T follicular helper cell (primary cell): Measurements from ENCODE around the gene ZNF316.
"Not testable (repeated sequence)": the region's sequence is repeated elsewhere in the genome, so short reads cannot be mapped to it uniquely, and the experiment has no call there.

ENCODE experiments used
- DNase-seq: peaks from one replicate; pipeline ENCODE4 v3.0.0-alpha.2; 2020; ENCODE audit warnings: low read depth

The ZNF316 gene

GRCh38 chr7:6647080-6647479, 10.0 kb downstream of the ZNF316 start:
- DNase-seq = no peak

- DNase-seq = no peak
Measured at GRCh38 chr7:6647541-6647940, 10.4 kb downstream of the ZNF316 start.

GRCh38 chr7:6648066-6648814, 11.1 kb downstream of the ZNF316 start:
- no peak for DNase-seq

- no peak for DNase-seq
Measured at GRCh38 chr7:6648815-6649104, 11.6 kb downstream of the ZNF316 start.

GRCh38 chr7:6649241-6649961, 12.3 kb downstream of the ZNF316 start:
- no peak for DNase-seq

GRCh38 chr7:6650086-6650485, 13.0 kb downstream of the ZNF316 start:
- no peak for DNase-seq

- no peak for DNase-seq
Measured at GRCh38 chr7:6650521-6651011, 13.4 kb downstream of the ZNF316 start.

- no peak for DNase-seq
Measured at GRCh38 chr7:6651851-6652445, 14.8 kb downstream of the ZNF316 start.

- no peak for DNase-seq
Measured at GRCh38 chr7:6652446-6653011, 15.4 kb downstream of the ZNF316 start.

GRCh38 chr7:6653071-6654003, 16.2 kb downstream of the ZNF316 start:
- DNase-seq = no peak

GRCh38 chr7:6654113-6654841, 17.2 kb downstream of the ZNF316 start:
- DNase-seq = no peak

- no peak for DNase-seq
Measured at GRCh38 chr7:6654842-6655610, 17.9 kb downstream of the ZNF316 start.

- DNase-seq = no peak
Measured at GRCh38 chr7:6655636-6656385, 18.7 kb downstream of the ZNF316 start.

GRCh38 chr7:6656413-6656812, 19.3 kb downstream of the ZNF316 start:
- DNase-seq = no peak

- no peak for DNase-seq
Measured at GRCh38 chr7:6658618-6659345, 21.7 kb downstream of the ZNF316 start.

GRCh38 chr7:6670851-6671250, 33.7 kb downstream of the ZNF316 start:
- DNase-seq = not testable (repeated sequence)

- DNase-seq = no peak
Measured at GRCh38 chr7:6675807-6676405, 38.8 kb downstream of the ZNF316 start.

GRCh38 chr7:6680146-6680545, 43.0 kb downstream of the ZNF316 start:
- no peak for DNase-seq
